ENCODE data around the gene EEF2. TPM values are rescaled to one million over a fixed set of nuclear protein-coding genes. Genes with fewer than 3 reads are reported as not detected.

The EEF2 gene
- total and polyA plus RNA-seq, 4 donors, result 244 to 1,090 (median 818) TPM

DNA sequence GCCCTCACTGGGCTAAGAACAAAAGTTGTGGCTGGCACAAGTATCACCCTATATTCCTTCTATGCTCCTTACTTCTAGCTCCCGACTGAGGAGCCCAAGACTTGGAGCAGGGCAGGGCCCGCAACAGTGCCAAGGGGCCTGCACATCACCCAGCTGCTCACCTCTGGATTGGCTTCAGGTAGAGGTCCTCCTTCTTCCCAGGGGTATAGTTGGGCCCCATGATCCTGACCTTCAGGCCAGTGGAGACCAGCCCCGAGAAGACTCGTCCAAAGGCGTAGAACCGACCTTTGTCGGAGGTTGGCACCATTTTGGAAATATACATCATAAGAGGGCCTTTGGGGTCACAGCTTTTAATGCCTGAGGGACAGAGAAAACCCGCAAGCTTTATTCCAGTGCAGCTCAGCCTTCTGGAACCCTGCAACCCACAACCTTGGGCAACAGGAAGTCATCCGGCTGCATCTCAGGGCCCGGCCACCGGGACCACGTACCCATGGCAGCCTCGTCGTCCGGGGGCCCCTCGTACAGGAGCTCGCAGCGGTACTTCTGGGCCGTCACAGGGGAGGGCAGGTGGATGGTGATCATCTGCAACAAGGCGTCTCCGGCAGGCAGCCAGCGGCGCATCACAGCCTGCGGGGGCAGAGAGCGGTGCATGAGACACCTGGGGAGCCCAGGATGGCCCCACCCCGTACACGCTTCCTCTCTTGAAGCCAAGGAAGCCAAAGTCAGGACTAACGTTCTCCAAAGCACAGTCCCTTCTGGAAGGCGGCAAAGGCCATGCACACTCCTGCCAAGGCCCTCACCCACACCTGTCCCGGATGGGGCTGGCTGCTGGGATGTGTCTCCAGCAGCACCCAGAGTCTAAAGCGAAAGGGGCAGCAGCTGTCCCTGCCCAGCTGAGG lies 4.7 kb downstream of the EEF2 start:
- H3K4me3 ChIP-seq (ENCODE audit: low read depth in 1 of 3, low read length in 3 of 3), result no peak overlapping the region
- TF ChIP-seq, protein P1, sequence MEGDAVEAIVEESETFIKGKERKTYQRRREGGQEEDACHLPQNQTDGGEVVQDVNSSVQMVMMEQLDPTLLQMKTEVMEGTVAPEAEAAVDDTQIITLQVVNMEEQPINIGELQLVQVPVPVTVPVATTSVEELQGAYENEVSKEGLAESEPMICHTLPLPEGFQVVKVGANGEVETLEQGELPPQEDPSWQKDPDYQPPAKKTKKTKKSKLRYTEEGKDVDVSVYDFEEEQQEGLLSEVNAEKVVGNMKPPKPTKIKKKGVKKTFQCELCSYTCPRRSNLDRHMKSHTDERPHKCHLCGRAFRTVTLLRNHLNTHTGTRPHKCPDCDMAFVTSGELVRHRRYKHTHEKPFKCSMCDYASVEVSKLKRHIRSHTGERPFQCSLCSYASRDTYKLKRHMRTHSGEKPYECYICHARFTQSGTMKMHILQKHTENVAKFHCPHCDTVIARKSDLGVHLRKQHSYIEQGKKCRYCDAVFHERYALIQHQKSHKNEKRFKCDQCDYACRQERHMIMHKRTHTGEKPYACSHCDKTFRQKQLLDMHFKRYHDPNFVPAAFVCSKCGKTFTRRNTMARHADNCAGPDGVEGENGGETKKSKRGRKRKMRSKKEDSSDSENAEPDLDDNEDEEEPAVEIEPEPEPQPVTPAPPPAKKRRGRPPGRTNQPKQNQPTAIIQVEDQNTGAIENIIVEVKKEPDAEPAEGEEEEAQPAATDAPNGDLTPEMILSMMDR (IDR thresholded peaks at IDR 0.05; ENCODE audit: low read depth, low read length, missing input control), result no peak
- TF ChIP-seq, protein P2, sequence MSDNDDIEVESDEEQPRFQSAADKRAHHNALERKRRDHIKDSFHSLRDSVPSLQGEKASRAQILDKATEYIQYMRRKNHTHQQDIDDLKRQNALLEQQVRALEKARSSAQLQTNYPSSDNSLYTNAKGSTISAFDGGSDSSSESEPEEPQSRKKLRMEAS (IDR thresholded peaks at IDR 0.05), result no peak
- TF ChIP-seq YY1 (IDR thresholded peaks at IDR 0.05), result no peak
- TF ChIP-seq RAD21 (IDR thresholded peaks at IDR 0.05), result no peak
- TF ChIP-seq RXRA (IDR thresholded peaks at IDR 0.05), result no peak
- TF ChIP-seq SP1 (IDR thresholded peaks at IDR 0.05), result no peak
- TF ChIP-seq, protein P3, sequence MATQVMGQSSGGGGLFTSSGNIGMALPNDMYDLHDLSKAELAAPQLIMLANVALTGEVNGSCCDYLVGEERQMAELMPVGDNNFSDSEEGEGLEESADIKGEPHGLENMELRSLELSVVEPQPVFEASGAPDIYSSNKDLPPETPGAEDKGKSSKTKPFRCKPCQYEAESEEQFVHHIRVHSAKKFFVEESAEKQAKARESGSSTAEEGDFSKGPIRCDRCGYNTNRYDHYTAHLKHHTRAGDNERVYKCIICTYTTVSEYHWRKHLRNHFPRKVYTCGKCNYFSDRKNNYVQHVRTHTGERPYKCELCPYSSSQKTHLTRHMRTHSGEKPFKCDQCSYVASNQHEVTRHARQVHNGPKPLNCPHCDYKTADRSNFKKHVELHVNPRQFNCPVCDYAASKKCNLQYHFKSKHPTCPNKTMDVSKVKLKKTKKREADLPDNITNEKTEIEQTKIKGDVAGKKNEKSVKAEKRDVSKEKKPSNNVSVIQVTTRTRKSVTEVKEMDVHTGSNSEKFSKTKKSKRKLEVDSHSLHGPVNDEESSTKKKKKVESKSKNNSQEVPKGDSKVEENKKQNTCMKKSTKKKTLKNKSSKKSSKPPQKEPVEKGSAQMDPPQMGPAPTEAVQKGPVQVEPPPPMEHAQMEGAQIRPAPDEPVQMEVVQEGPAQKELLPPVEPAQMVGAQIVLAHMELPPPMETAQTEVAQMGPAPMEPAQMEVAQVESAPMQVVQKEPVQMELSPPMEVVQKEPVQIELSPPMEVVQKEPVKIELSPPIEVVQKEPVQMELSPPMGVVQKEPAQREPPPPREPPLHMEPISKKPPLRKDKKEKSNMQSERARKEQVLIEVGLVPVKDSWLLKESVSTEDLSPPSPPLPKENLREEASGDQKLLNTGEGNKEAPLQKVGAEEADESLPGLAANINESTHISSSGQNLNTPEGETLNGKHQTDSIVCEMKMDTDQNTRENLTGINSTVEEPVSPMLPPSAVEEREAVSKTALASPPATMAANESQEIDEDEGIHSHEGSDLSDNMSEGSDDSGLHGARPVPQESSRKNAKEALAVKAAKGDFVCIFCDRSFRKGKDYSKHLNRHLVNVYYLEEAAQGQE (IDR thresholded peaks at IDR 0.05), result no peak
- TF ChIP-seq FOXA1 (IDR thresholded peaks at IDR 0.05), result no peak
- H3K36me3 ChIP-seq (ENCODE audit: control insufficient read depth in 4 of 4, insufficient read depth in 3 of 4, low read depth in 1 of 4, low read length in 3 of 4), result peaks cover 58 to 79% (median 75%) of the 10 kb centered on the region in 4 donors
- 91% methylated on average over 31 of the region's 31 CpGs for WGBS
- peaks cover 0 to 14% (median 11%) of the 10 kb centered on the region in 4 donors for H3K4me1 ChIP-seq (ENCODE audit: control insufficient read depth in 4 of 4, insufficient read depth in 4 of 4, low read length in 3 of 4)
- no peak for DNase-seq (ENCODE audit: low spot score)
- H3K9me3 ChIP-seq (ENCODE audit: control insufficient read depth in 4 of 4, low read length in 3 of 4), result no peaks in the 10 kb centered on the region
- H3K27ac ChIP-seq (ENCODE audit: low read depth in 1 of 2, low read length in 2 of 2), result no peak overlapping the region
- no peaks in the 10 kb centered on the region for H3K27me3 ChIP-seq (ENCODE audit: control insufficient read depth in 4 of 4, insufficient read depth in 4 of 4, low read length in 3 of 4)
- no peak overlapping the region for H3K9ac ChIP-seq (ENCODE audit: low read depth in 1 of 2, low read length in 2 of 2)

DNA sequence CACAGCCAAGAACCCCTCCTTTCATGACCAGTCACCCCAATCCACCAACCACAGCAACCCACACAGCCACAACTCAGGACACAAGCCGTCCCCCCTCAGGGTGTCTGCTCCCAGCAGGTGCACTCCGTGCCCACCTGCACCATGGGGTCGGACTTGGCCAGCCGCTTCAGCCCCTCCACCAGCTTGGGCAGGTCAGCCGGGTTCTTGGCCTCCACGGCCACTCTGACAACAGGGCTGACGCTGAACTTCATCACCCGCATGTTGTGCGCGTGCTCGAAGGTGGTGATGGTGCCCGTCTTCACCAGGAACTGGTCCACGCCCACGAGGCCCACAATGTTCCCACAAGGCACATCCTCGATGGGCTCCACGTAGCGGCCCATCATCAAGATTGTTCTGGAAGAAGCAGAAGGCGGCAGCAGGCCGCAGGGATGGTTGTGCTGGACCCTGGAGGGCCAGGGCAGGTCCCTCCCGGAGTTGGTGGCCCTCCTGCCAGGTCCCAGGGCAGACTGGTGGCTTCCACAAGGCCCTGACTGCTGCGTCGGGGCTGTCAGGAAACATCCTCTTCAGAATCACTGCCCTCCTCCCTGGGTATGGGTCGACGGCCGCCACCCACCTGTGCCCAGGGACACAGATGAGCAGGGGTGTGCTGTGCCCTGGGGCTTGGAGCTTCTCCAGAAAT lies 5.5 kb downstream of the EEF2 start:
- Histone ChIP-seq H3K27ac (ENCODE audit: low read depth in 1 of 2, low read length in 2 of 2) (no peak overlapping the region), H3K36me3 (ENCODE audit: control insufficient read depth in 4 of 4, insufficient read depth in 3 of 4, low read depth in 1 of 4, low read length in 3 of 4) (peaks cover 60 to 86% (median 79%) of the 10 kb centered on the region in 4 donors), H3K9ac (ENCODE audit: low read depth in 1 of 2, low read length in 2 of 2) (no peak overlapping the region), H3K4me1 (ENCODE audit: control insufficient read depth in 4 of 4, insufficient read depth in 4 of 4, low read length in 3 of 4) (peaks cover 0 to 12% (median 9%) of the 10 kb centered on the region in 4 donors), H3K9me3 (ENCODE audit: control insufficient read depth in 4 of 4, low read length in 3 of 4) (no peaks in the 10 kb centered on the region), H3K4me3 (ENCODE audit: low read depth in 1 of 3, low read length in 3 of 3) (no peak overlapping the region), H3K27me3 (ENCODE audit: control insufficient read depth in 4 of 4, insufficient read depth in 4 of 4, low read length in 3 of 4) (no peaks in the 10 kb centered on the region)
- TF ChIP-seq RAD21 (IDR thresholded peaks at IDR 0.05) (no peak), EGR1 (IDR thresholded peaks at IDR 0.05; ENCODE audit: low read depth in 2 of 2) (no peak), NR2F2 (IDR thresholded peaks at IDR 0.05) (no peak), YY1 (IDR thresholded peaks at IDR 0.05) (no peak), SP1 (IDR thresholded peaks at IDR 0.05) (no peak), HNF4A (conservative IDR thresholded peaks at IDR 0.05) (no peak)
- TF ChIP-seq, protein P3 (IDR thresholded peaks at IDR 0.05), result no peak
- WGBS, result 93% methylated on average over 25 of the region's 25 CpGs
- DNase-seq (ENCODE audit: low spot score), result no peak
